ENCODE results near the gene SETD3.

The SETD3 gene

GRCh38 chr14:99357151-99357915, 123.3 kb downstream of the SETD3 start:
- TF ChIP-seq EZH2phosphoT487 (conservative IDR thresholded peaks at IDR 0.05; ENCODE audit: low read length) = no peak
- H3K4me2 ChIP-seq (ENCODE audit: low read depth, low read length, poor library complexity, severe bottlenecking) = no peak overlapping the region

DNA sequence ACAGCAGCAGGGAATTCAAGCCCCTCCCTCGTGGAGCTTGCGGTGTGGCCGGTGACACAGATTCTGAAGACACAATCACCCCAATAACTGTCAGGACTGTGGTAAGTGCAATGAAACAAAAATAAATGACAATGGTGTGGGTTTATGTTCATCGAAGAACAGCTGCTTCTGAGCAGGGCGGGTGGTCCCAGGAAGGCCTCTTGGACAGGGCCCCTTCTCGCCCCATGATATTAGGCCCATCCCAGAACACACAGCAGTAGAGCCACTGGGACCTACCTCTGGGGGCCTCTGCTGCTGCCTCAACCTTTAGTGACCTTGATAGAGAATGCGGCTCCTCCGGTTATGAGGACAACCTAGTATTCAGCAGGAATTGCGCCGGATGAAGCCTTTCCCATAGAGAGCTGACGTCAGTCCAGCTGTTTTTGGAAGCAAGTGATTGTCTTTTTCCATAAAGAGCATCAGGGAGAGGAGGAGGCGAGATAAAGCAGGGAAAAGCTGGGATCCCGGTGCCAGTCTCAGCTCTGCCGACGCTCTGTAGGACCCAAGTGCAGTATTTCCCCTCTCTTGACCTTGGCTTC, 124.5 kb downstream of the SETD3 start:
- Histone ChIP-seq H3K4me3 (ENCODE audit: insufficient read depth, low read length, poor library complexity, severe bottlenecking) (no peak overlapping the region), H3K4me2 (ENCODE audit: low read depth, low read length, poor library complexity, severe bottlenecking) (no peak overlapping the region), H3K36me3 (ENCODE audit: low read length) (no peaks in the 10 kb centered on the region), H3K27me3 (ENCODE audit: low read length) (no peaks in the 10 kb centered on the region), H2AFZ (ENCODE audit: low read depth, low read length, severe bottlenecking) (no peak overlapping the region), H3F3A (ENCODE audit: insufficient read depth) (no peaks in the 10 kb centered on the region), H3K9me3 (ENCODE audit: insufficient read depth, low read length) (no peaks in the 10 kb centered on the region), H3K9ac (ENCODE audit: low read length) (no peak overlapping the region), H3K27ac (ENCODE audit: low read depth, low read length) (no peak overlapping the region), H3K9me2 (replicated peaks; ENCODE audit: insufficient read depth, low read length) (no peaks in the 10 kb centered on the region), H3K79me2 (ENCODE audit: insufficient read depth, low read length) (no peaks in the 10 kb centered on the region), H4K20me1 (ENCODE audit: low read depth, low read length) (no peaks in the 10 kb centered on the region)
- TF ChIP-seq, protein P1, sequence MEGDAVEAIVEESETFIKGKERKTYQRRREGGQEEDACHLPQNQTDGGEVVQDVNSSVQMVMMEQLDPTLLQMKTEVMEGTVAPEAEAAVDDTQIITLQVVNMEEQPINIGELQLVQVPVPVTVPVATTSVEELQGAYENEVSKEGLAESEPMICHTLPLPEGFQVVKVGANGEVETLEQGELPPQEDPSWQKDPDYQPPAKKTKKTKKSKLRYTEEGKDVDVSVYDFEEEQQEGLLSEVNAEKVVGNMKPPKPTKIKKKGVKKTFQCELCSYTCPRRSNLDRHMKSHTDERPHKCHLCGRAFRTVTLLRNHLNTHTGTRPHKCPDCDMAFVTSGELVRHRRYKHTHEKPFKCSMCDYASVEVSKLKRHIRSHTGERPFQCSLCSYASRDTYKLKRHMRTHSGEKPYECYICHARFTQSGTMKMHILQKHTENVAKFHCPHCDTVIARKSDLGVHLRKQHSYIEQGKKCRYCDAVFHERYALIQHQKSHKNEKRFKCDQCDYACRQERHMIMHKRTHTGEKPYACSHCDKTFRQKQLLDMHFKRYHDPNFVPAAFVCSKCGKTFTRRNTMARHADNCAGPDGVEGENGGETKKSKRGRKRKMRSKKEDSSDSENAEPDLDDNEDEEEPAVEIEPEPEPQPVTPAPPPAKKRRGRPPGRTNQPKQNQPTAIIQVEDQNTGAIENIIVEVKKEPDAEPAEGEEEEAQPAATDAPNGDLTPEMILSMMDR (IDR thresholded peaks at IDR 0.05; ENCODE audit: insufficient read depth, low read length, poor library complexity, severe bottlenecking) = no peak
- no peak for TF ChIP-seq EZH2phosphoT487 (conservative IDR thresholded peaks at IDR 0.05; ENCODE audit: low read length)

More at GRCh38 chr14:99357151-99357915, 123.3 kb downstream of the SETD3 start:
- no peaks in the 10 kb centered on the region for H3K79me2 ChIP-seq (ENCODE audit: insufficient read depth, low read length)
- no peak overlapping the region for H2AFZ ChIP-seq (ENCODE audit: low read depth, low read length, severe bottlenecking)
- H3K9me3 ChIP-seq (ENCODE audit: insufficient read depth, low read length) = no peaks in the 10 kb centered on the region
- H3F3A ChIP-seq (ENCODE audit: insufficient read depth) = no peaks in the 10 kb centered on the region
- H3K4me3 ChIP-seq (ENCODE audit: insufficient read depth, low read length, poor library complexity, severe bottlenecking) = no peak overlapping the region
- no peaks in the 10 kb centered on the region for H3K36me3 ChIP-seq (ENCODE audit: low read length)
- H3K9ac ChIP-seq (ENCODE audit: low read length) = no peak overlapping the region
- no peaks in the 10 kb centered on the region for H3K9me2 ChIP-seq (replicated peaks; ENCODE audit: insufficient read depth, low read length)
- H4K20me1 ChIP-seq (ENCODE audit: low read depth, low read length) = no peaks in the 10 kb centered on the region
- H3K27me3 ChIP-seq (ENCODE audit: low read length) = no peaks in the 10 kb centered on the region
- H3K27ac ChIP-seq (ENCODE audit: low read depth, low read length) = no peak overlapping the region

- H3K27me3 ChIP-seq (ENCODE audit: low read length) = no peaks in the 10 kb centered on the region
- H3K36me3 ChIP-seq (ENCODE audit: low read length) = no peaks in the 10 kb centered on the region
- no peaks in the 10 kb centered on the region for H4K20me1 ChIP-seq (ENCODE audit: low read depth, low read length)
- H3K4me3 ChIP-seq (ENCODE audit: insufficient read depth, low read length, poor library complexity, severe bottlenecking) = no peak overlapping the region
- no peak overlapping the region for H2AFZ ChIP-seq (ENCODE audit: low read depth, low read length, severe bottlenecking)
- H3K27ac ChIP-seq (ENCODE audit: low read depth, low read length) = no peak overlapping the region
- no peaks in the 10 kb centered on the region for H3K79me2 ChIP-seq (ENCODE audit: insufficient read depth, low read length)
- no peak overlapping the region for H3K4me2 ChIP-seq (ENCODE audit: low read depth, low read length, poor library complexity, severe bottlenecking)
- no peaks in the 10 kb centered on the region for H3K9me3 ChIP-seq (ENCODE audit: insufficient read depth, low read length)
- H3K9me2 ChIP-seq (replicated peaks; ENCODE audit: insufficient read depth, low read length) = no peaks in the 10 kb centered on the region
- H3K9ac ChIP-seq (ENCODE audit: low read length) = no peak overlapping the region
- no peak for TF ChIP-seq EZH2phosphoT487 (conservative IDR thresholded peaks at IDR 0.05; ENCODE audit: low read length)
- TF ChIP-seq, protein P1 (IDR thresholded peaks at IDR 0.05; ENCODE audit: insufficient read depth, low read length, poor library complexity, severe bottlenecking) = no peak
- no peaks in the 10 kb centered on the region for H3F3A ChIP-seq (ENCODE audit: insufficient read depth)
These were observed 126.3 kb downstream of the SETD3 start for GRCh38 chr14:99354166-99354875.

Measured in SU-DHL-6 (cell line).